Muscle layer of duodenum (tissue), 2 donors: Measurements from ENCODE around the gene ZNF451.

ENCODE experiments used
- H3K27ac ChIP-seq: one replicate; pipeline ENCODE4 v1.7.0; 2013; ENCODE audit warnings: mild to moderate bottlenecking, low read length
- H3K27me3 ChIP-seq: one replicate; pipeline ENCODE4 v1.7.0; 2013; ENCODE audit warnings: low read depth, mild to moderate bottlenecking, control low read depth, low read length
- H3K36me3 ChIP-seq, 2 donors: one replicate each; pipeline ENCODE4 v1.7.0; 2013; ENCODE audit warnings: low read length in 2 of 2, control low read depth in 1 of 2, mild to moderate bottlenecking in 1 of 2; ENCODE audit not compliant: insufficient read depth in 2 of 2, control insufficient read depth in 1 of 2
- H3K4me1 ChIP-seq, 2 donors: one replicate each; pipeline ENCODE4 v1.7.0; 2013; ENCODE audit warnings: low read length in 2 of 2, mild to moderate bottlenecking in 2 of 2, control low read depth in 1 of 2, moderate library complexity in 1 of 2; ENCODE audit not compliant: insufficient read depth in 2 of 2, control insufficient read depth in 1 of 2
- H3K4me3 ChIP-seq, 2 donors: one replicate each; pipeline ENCODE4 v1.7.0; 2013; ENCODE audit warnings: low read length in 2 of 2, low read depth in 1 of 2, mild to moderate bottlenecking in 1 of 2
- H3K9me3 ChIP-seq, 2 donors: one replicate each; pipeline ENCODE4 v1.7.0; 2013; ENCODE audit warnings: low read length in 2 of 2, control low read depth in 1 of 2, mild to moderate bottlenecking in 1 of 2; ENCODE audit not compliant: control insufficient read depth in 1 of 2
- donor health status: healthy.

Gene ZNF451

DNA sequence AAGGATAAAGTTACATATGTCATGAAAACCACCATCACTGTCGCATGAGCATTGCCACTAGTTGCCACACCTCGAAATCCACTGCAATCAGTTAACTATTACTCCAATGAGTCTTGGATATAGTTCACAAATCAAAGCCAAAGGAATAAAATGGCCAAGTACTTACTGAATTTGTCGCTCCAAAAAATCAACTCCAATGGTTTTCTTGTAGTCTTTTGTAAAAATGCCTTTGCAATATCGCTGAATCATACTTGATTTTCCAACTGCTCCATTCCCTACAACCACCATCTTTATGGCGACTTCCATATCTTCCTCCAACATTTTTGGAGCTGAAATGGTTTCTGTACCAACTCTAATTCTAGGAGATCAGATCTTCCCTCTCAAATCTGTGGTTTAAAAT, 120.1 kb downstream of the ZNF451 start:
- Histone ChIP-seq H3K27ac (no peak overlapping the region), H3K27me3 (no peaks in the 10 kb centered on the region), H3K9me3 (no peaks in the 10 kb centered on the region), H3K4me1 (peaks cover 0 to 24% of the 10 kb centered on the region in 2 donors), H3K36me3 (peaks cover 0 to 11% of the 10 kb centered on the region in 2 donors), H3K4me3 (no peak overlapping the region)

DNA sequence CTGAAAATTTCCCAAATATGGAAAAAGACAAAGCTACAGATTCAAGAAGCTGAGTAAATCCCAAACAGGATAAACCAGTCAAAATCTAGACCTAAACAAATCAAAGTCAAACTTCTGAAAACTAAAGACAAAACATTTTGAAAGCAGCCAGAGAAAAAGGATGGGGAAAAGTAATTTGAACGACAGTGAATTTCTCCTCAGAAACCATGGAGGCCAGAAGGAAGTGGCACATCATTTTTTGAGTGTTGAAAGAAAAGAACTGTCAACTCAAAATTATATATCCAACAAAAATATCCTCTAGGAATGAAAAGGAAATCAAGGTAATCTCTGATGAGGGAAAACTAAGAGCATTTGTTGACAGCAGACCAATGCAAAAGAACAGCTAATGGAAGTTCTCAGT, 125.3 kb downstream of the ZNF451 start:
- H3K36me3 ChIP-seq = peaks cover 0 to 7% of the 10 kb centered on the region in 2 donors
- H3K4me3 ChIP-seq = no peak overlapping the region
- no peaks in the 10 kb centered on the region for H3K27me3 ChIP-seq
- no peaks in the 10 kb centered on the region for H3K9me3 ChIP-seq
- H3K4me1 ChIP-seq = peaks cover 0 to 19% of the 10 kb centered on the region in 2 donors
- no peak overlapping the region for H3K27ac ChIP-seq

DNA sequence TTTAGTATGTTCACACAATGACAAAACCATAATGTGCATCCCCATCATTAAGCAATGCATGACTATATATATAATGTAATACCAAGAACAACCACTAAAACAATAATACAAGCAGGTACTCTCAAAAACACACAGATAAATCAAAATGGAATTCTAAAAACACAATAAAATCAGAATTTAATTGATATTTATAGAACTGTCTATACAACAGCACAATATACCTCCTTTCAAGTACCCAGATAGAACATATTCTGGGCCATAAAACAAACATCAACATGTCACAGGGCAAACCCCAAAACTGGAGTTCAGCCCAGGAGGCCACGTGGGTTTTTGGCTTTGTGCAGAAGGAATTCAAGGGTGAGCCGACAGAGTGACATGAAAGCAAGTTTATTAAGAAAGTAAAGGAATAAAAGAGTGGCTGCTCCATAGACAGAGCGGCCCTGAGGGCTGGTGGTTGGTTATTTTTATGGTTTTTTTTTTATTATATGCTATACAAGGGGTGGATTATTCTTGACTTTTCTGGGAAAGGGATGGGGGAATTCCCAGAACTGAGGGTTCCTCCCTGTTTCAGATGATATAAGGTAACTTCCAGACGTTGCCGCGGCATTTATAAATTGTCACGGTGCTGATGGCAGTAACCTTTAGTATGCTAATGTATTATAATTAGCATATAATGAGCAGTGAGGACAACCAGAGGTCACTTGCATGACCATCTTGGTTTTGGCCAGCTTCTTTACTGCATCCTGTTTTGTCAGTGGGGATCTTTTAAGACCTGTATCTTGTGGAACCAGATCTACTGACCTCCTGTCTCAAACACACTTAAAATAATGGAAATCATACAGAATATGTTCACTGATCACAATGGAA, 126.5 kb downstream of the ZNF451 start:
- no peaks in the 10 kb centered on the region for H3K9me3 ChIP-seq
- no peak overlapping the region for H3K27ac ChIP-seq
- peaks cover 0 to 7% of the 10 kb centered on the region in 2 donors for H3K36me3 ChIP-seq
- H3K4me3 ChIP-seq = no peak overlapping the region
- no peaks in the 10 kb centered on the region for H3K27me3 ChIP-seq
- H3K4me1 ChIP-seq = peaks cover 0 to 26% of the 10 kb centered on the region in 2 donors

- no peaks in the 10 kb centered on the region for H3K27me3 ChIP-seq
- H3K36me3 ChIP-seq = peaks cover 0 to 11% of the 10 kb centered on the region in 2 donors
- no peak overlapping the region for H3K4me3 ChIP-seq
- H3K9me3 ChIP-seq = no peaks in the 10 kb centered on the region
- H3K27ac ChIP-seq = no peak overlapping the region
- peaks cover 0 to 26% of the 10 kb centered on the region in 2 donors for H3K4me1 ChIP-seq
Measured at GRCh38 chr6:57217270-57217669, 127.3 kb downstream of the ZNF451 start.
